Gastroesophageal sphincter (tissue), 4 donors: ENCODE measurements around the gene FBXO17. TPM values are rescaled to one million over a fixed set of nuclear protein-coding genes. Genes with fewer than 3 reads are reported as not detected.
"Not testable (repeated sequence)": the region's sequence is repeated elsewhere in the genome, so short reads cannot be mapped to it uniquely, and the experiment has no call there.

Source experiments
- ATAC-seq: fragments of 150-250 bp; one replicate; pipeline ENCODE4 v1.9.1; 2016; ENCODE audit warnings: mild to moderate bottlenecking, moderate library complexity
- H3K27ac ChIP-seq, 4 donors: fragments of 200-600 bp; sonication (generic) in 3 of 4; 1 replicate in 3 of 4; 2 replicates in 1 of 4; pipeline ENCODE4 v1.5.1; 2016 to 2019
- H3K27me3 ChIP-seq: fragments of 200-600 bp; sonication (generic); one replicate; pipeline ENCODE4 v1.5.1; 2019
- H3K36me3 ChIP-seq, 2 donors: fragments of 200-600 bp; sonication (generic); one replicate each; pipeline ENCODE4 v1.5.1; 2019; ENCODE audit warnings: control low read depth in 1 of 2
- H3K4me1 ChIP-seq, 3 donors: fragments of 200-600 bp; sonication (generic); 1 replicate in 2 of 3; 2 replicates in 1 of 3; pipeline ENCODE4 v1.5.1; 2016 to 2019; ENCODE audit warnings: control low read depth in 2 of 3
- H3K4me3 ChIP-seq, 2 donors: fragments of 200-600 bp; sonication (generic); one replicate each; pipeline ENCODE4 v1.5.1; 2019; ENCODE audit warnings: mild to moderate bottlenecking in 1 of 2, moderate library complexity in 1 of 2
- H3K9me3 ChIP-seq, 3 donors: fragments of 200-600 bp; sonication (generic); one replicate each; pipeline ENCODE4 v1.5.1; 2017 to 2019; ENCODE audit warnings: control low read depth in 2 of 3
- EP300 ChIP-seq: sonication (generic); formaldehyde crosslinking; IDR thresholded peaks from one replicate; pipeline ENCODE4 v1.6.1; 2017; ENCODE audit warnings: antibody characterized with exemption, mild to moderate bottlenecking
- POLR2A ChIP-seq, 2 donors: fragments of 450-650 bp; IDR thresholded peaks; one replicate each; pipeline ENCODE4 v1.6.1; 2017; ENCODE audit warnings: antibody characterized with exemption in 2 of 2, mild to moderate bottlenecking in 2 of 2, moderate library complexity in 1 of 2
- POLR2AphosphoS5 ChIP-seq: sonication (generic); formaldehyde crosslinking; IDR thresholded peaks from one replicate; pipeline ENCODE4 v1.6.1; 2017; ENCODE audit warnings: antibody characterized with exemption
- WGBS, 2 donors: methylation state at CpG; one replicate each; pipeline ENCODE4 v1.1.5; 2018; ENCODE audit warnings: low coverage in 1 of 2; 5-methylcytosine and 5-hydroxymethylcytosine counted together
- total RNA-seq, 4 donors: library from RNA; depleted of rRNA; stranded (reverse); fragments of >200 nt; gene quantifications; one replicate each; pipeline ENCODE4 v1.1.0, GENCODE V29; 2016
- TF ChIP-seq, protein P1 (sequence below), 4 experiments: fragments of 200-600 bp in 2 of 4; fragments of 450-650 bp in 2 of 4; sonication (generic) in 1 of 4; IDR thresholded peaks; one replicate each; pipeline ENCODE4 v1.5.1; 2017 to 2019; ENCODE audit warnings: antibody characterized with exemption in 4 of 4, mild to moderate bottlenecking in 2 of 4, moderate library complexity in 2 of 4

Gene FBXO17
- total RNA-seq, 4 donors from 2014 or later: 21.5 to 31.3 (median 27.8) TPM

GRCh38 chr19:39003796-39004195 is 28.3 kb upstream of the FBXO17 start:
- Histone ChIP-seq H3K4me3 (no peak overlapping the region), H3K27ac (no peak overlapping the region), H3K4me1 (no peaks in the 10 kb centered on the region), H3K9me3 (no peaks in the 10 kb centered on the region), H3K27me3 (peaks cover 25% of the 10 kb centered on the region), H3K36me3 (no peaks in the 10 kb centered on the region)
- TF ChIP-seq EP300 (no peak), POLR2A (IDR thresholded peaks at IDR 0.05) (no peak), POLR2AphosphoS5 (no peak)
- TF ChIP-seq, protein P1, sequence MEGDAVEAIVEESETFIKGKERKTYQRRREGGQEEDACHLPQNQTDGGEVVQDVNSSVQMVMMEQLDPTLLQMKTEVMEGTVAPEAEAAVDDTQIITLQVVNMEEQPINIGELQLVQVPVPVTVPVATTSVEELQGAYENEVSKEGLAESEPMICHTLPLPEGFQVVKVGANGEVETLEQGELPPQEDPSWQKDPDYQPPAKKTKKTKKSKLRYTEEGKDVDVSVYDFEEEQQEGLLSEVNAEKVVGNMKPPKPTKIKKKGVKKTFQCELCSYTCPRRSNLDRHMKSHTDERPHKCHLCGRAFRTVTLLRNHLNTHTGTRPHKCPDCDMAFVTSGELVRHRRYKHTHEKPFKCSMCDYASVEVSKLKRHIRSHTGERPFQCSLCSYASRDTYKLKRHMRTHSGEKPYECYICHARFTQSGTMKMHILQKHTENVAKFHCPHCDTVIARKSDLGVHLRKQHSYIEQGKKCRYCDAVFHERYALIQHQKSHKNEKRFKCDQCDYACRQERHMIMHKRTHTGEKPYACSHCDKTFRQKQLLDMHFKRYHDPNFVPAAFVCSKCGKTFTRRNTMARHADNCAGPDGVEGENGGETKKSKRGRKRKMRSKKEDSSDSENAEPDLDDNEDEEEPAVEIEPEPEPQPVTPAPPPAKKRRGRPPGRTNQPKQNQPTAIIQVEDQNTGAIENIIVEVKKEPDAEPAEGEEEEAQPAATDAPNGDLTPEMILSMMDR (IDR thresholded peaks at IDR 0.05): no peak
- 68 to 78% methylated on average over 4 of the region's 4 CpGs for WGBS, 2 donors
- no peak for ATAC-seq

DNA sequence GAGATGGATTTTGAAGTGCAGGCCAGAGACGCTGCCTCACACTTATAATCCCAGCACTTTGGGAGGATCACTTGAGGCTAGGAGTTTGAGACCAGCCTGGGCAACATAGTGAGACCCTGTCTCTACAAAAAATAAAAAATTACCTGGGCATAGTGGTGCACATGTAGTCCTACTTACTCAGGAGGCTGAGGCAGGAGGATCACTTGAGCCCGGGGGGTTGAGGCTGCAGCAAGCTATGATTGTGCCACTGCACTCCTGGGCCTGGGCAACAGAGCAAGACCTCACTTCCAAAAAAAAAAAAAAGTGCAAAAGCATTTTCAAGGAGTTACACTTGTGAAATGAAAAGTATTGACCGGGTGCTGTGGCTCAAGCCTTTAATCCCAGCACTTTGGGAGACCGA is 27.6 kb upstream of the FBXO17 start:
- ATAC-seq: no peak
- Histone ChIP-seq H3K36me3 (no peaks in the 10 kb centered on the region), H3K27me3 (peaks cover 28% of the 10 kb centered on the region), H3K4me3 (no peak overlapping the region), H3K4me1 (no peaks in the 10 kb centered on the region), H3K9me3 (no peaks in the 10 kb centered on the region), H3K27ac (no peak overlapping the region)
- TF ChIP-seq POLR2A (IDR thresholded peaks at IDR 0.05) (no peak), EP300 (no peak), POLR2AphosphoS5 (no peak)
- TF ChIP-seq, protein P1 (IDR thresholded peaks at IDR 0.05): no peak
- WGBS, 2 donors: 62 to 90% methylated on average over 3 of the region's 4 CpGs

GRCh38 chr19:39001041-39001440 is 25.5 kb upstream of the FBXO17 start:
- TF ChIP-seq, protein P1 (IDR thresholded peaks at IDR 0.05): no peak
- TF ChIP-seq POLR2AphosphoS5 (no peak), POLR2A (IDR thresholded peaks at IDR 0.05) (no peak), EP300 (no peak)
- Histone ChIP-seq H3K27me3 (peaks cover 32% of the 10 kb centered on the region), H3K9me3 (no peaks in the 10 kb centered on the region), H3K4me3 (no peak overlapping the region), H3K27ac (no peak overlapping the region), H3K36me3 (no peaks in the 10 kb centered on the region), H3K4me1 (no peaks in the 10 kb centered on the region)
- 25 to 36% methylated on average over 4 to 7 of the region's 7 CpGs for WGBS, 2 donors
- no peak for ATAC-seq

- not testable (repeated sequence) for H3K4me3 ChIP-seq, H3K9me3 ChIP-seq, H3K27ac ChIP-seq, H3K4me1 ChIP-seq, ATAC-seq, H3K36me3 ChIP-seq
- WGBS, 2 donors: 100% methylated on average over 1 of the region's 3 CpGs; no CpG with 5 or more reads in 1 of the 2 donors
- peaks cover 42% of the 10 kb centered on the region for H3K27me3 ChIP-seq
Measured at GRCh38 chr19:38997576-38997975, 22.0 kb upstream of the FBXO17 start.

- no peak overlapping the region for H3K4me3 ChIP-seq
- no peak for ATAC-seq
- TF ChIP-seq, protein P1 (IDR thresholded peaks at IDR 0.05): no peak
- TF ChIP-seq EP300 (no peak), POLR2AphosphoS5 (no peak), POLR2A (IDR thresholded peaks at IDR 0.05) (no peak)
- no peaks in the 10 kb centered on the region for H3K36me3 ChIP-seq
- no peaks in the 10 kb centered on the region for H3K4me1 ChIP-seq
- no peak overlapping the region for H3K27ac ChIP-seq
- WGBS, 2 donors: 50 to 100% methylated on average over 1 to 2 of the region's 3 CpGs
- H3K27me3 ChIP-seq: peaks cover 53% of the 10 kb centered on the region
- peaks cover 0 to 8% (median 0%) of the 10 kb centered on the region in 3 donors for H3K9me3 ChIP-seq
Measured at GRCh38 chr19:38993271-38993670, 17.7 kb upstream of the FBXO17 start.
